K562 (cell line): ENCODE data around the gene HEATR1. TPM values are rescaled to one million over a fixed set of nuclear protein-coding genes. Genes with fewer than 3 reads are reported as not detected.

ENCODE experiments used
- ADNP ChIP-seq: fragments of 200-800 bp; sonication (Bioruptor generic); IDR thresholded peaks from 2 replicates; pipeline ENCODE4 v1.6.1; 2016; ENCODE audit warnings: missing genetic modification characterization, missing compliant biosample characterization
- ETS1 ChIP-seq: conservative IDR thresholded peaks from 2 replicates; pipeline ENCODE4 v1.6.1; 2011; ENCODE audit warnings: low read depth, mild to moderate bottlenecking, low read length; ENCODE audit not compliant: control insufficient read depth
- FOXJ2 ChIP-seq: fragments of 200-800 bp; sonication (Bioruptor generic); IDR thresholded peaks from 2 replicates; pipeline ENCODE4 v1.6.1; 2016; ENCODE audit warnings: missing genetic modification characterization, missing compliant biosample characterization
- KAT7 ChIP-seq: sonication (generic); formaldehyde crosslinking; IDR thresholded peaks from 2 replicates; pipeline ENCODE4 v1.8.0; 2022; ENCODE audit warnings: missing genetic modification reagents, mild to moderate bottlenecking, borderline replicate concordance
- MAX ChIP-seq: sonication (generic); formaldehyde crosslinking; IDR thresholded peaks from 2 replicates; pipeline ENCODE4 v1.9.0; 2022; ENCODE audit warnings: mild to moderate bottlenecking, missing genetic modification reagents
- TBP ChIP-seq: optimal IDR thresholded peaks from 2 replicates; pipeline ENCODE3; 2011; ENCODE audit warnings: low read depth, low read length, improper control_type of control experiment
- TFAP4 ChIP-seq: sonication (generic); formaldehyde crosslinking; IDR thresholded peaks from 2 replicates; pipeline ENCODE4 v1.8.0; 2022; ENCODE audit warnings: missing genetic modification reagents, mild to moderate bottlenecking, moderate library complexity, borderline replicate concordance
- ZNF316 ChIP-seq: fragments of 450-650 bp; IDR thresholded peaks from 2 replicates; pipeline ENCODE4 v1.6.1; 2016
- ZNF41 ChIP-seq: fragments of 250-450 bp; sonication (Bioruptor Pico); conservative IDR thresholded peaks from 2 replicates; pipeline ENCODE4 v1.4.0; 2020; ENCODE audit warnings: mild to moderate bottlenecking
- polyA plus RNA-seq, 8 experiments: library from polyadenylated mRNA; depleted of rRNA in 4 of 8; stranded (reverse) in 5 of 8; unstranded in 3 of 8; fragments of >200 nt; fragmentation: Nextera tagmentation in 2 of 8; fragmentation: Illumina TruSeq in 1 of 8; extraction: Ambion mirVana in 2 of 8; extraction: Trizol in 1 of 8; gene quantifications; 2 replicates each; pipeline versions ENCODE4 v1.2.1 to v1.2.3, GENCODE V29; 2011 to 2014; ENCODE audit warnings: inconsistent platforms in 1 of 8, missing spikeins in 1 of 8
- total RNA-seq, 7 experiments: library from RNA; depleted of rRNA in 6 of 7; stranded (reverse); fragments of >200 nt in 6 of 7; fragmentation: Illumina TruSeq in 2 of 7; extraction: Trizol in 2 of 7; gene quantifications; 2 replicates each; pipeline versions ENCODE4 v1.2.1 to v1.2.3, GENCODE V29; 2011 to 2021; ENCODE audit warnings: low replicate concordance in 1 of 7
- TF ChIP-seq, protein P1 (sequence below): fragments of 450-650 bp; IDR thresholded peaks from 2 replicates; pipeline ENCODE4 v1.6.1; 2016; ENCODE audit warnings: mild to moderate bottlenecking, moderate library complexity

Gene HEATR1
- total and polyA plus RNA-seq, 9 of the 15 experiments (the other 6 are each of a cell fraction or from before 2014, with no cell fraction given) = 28.3 to 108 (median 50.9) TPM

GRCh38 chr1:236603991-236604904, at the start of gene HEATR1 (continued):
- TF ChIP-seq ZNF41 (CRISPR knock-in tag) = 0 out of 2 replicates have a peak, but pooled peaks have one; percentile 56
- TF ChIP-seq TBP = peak; percentile 86
- TF ChIP-seq FOXJ2 (tag) = peak; percentile 63; the same call in 1 of the 2 replicates
- TF ChIP-seq ZNF316 = no peak
- peak; percentile 84; the same call in 1 of the 2 replicates for TF ChIP-seq KAT7 (CRISPR knock-in tag)
- TF ChIP-seq MAX (CRISPR knock-in tag) = peak; percentile 94
- TF ChIP-seq TFAP4 (CRISPR knock-in tag) = peak; percentile 89
- peak; percentile 89 for TF ChIP-seq ETS1
- TF ChIP-seq, protein P1, sequence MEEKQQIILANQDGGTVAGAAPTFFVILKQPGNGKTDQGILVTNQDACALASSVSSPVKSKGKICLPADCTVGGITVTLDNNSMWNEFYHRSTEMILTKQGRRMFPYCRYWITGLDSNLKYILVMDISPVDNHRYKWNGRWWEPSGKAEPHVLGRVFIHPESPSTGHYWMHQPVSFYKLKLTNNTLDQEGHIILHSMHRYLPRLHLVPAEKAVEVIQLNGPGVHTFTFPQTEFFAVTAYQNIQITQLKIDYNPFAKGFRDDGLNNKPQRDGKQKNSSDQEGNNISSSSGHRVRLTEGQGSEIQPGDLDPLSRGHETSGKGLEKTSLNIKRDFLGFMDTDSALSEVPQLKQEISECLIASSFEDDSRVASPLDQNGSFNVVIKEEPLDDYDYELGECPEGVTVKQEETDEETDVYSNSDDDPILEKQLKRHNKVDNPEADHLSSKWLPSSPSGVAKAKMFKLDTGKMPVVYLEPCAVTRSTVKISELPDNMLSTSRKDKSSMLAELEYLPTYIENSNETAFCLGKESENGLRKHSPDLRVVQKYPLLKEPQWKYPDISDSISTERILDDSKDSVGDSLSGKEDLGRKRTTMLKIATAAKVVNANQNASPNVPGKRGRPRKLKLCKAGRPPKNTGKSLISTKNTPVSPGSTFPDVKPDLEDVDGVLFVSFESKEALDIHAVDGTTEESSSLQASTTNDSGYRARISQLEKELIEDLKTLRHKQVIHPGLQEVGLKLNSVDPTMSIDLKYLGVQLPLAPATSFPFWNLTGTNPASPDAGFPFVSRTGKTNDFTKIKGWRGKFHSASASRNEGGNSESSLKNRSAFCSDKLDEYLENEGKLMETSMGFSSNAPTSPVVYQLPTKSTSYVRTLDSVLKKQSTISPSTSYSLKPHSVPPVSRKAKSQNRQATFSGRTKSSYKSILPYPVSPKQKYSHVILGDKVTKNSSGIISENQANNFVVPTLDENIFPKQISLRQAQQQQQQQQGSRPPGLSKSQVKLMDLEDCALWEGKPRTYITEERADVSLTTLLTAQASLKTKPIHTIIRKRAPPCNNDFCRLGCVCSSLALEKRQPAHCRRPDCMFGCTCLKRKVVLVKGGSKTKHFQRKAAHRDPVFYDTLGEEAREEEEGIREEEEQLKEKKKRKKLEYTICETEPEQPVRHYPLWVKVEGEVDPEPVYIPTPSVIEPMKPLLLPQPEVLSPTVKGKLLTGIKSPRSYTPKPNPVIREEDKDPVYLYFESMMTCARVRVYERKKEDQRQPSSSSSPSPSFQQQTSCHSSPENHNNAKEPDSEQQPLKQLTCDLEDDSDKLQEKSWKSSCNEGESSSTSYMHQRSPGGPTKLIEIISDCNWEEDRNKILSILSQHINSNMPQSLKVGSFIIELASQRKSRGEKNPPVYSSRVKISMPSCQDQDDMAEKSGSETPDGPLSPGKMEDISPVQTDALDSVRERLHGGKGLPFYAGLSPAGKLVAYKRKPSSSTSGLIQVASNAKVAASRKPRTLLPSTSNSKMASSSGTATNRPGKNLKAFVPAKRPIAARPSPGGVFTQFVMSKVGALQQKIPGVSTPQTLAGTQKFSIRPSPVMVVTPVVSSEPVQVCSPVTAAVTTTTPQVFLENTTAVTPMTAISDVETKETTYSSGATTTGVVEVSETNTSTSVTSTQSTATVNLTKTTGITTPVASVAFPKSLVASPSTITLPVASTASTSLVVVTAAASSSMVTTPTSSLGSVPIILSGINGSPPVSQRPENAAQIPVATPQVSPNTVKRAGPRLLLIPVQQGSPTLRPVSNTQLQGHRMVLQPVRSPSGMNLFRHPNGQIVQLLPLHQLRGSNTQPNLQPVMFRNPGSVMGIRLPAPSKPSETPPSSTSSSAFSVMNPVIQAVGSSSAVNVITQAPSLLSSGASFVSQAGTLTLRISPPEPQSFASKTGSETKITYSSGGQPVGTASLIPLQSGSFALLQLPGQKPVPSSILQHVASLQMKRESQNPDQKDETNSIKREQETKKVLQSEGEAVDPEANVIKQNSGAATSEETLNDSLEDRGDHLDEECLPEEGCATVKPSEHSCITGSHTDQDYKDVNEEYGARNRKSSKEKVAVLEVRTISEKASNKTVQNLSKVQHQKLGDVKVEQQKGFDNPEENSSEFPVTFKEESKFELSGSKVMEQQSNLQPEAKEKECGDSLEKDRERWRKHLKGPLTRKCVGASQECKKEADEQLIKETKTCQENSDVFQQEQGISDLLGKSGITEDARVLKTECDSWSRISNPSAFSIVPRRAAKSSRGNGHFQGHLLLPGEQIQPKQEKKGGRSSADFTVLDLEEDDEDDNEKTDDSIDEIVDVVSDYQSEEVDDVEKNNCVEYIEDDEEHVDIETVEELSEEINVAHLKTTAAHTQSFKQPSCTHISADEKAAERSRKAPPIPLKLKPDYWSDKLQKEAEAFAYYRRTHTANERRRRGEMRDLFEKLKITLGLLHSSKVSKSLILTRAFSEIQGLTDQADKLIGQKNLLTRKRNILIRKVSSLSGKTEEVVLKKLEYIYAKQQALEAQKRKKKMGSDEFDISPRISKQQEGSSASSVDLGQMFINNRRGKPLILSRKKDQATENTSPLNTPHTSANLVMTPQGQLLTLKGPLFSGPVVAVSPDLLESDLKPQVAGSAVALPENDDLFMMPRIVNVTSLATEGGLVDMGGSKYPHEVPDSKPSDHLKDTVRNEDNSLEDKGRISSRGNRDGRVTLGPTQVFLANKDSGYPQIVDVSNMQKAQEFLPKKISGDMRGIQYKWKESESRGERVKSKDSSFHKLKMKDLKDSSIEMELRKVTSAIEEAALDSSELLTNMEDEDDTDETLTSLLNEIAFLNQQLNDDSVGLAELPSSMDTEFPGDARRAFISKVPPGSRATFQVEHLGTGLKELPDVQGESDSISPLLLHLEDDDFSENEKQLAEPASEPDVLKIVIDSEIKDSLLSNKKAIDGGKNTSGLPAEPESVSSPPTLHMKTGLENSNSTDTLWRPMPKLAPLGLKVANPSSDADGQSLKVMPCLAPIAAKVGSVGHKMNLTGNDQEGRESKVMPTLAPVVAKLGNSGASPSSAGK = peak; percentile 91
- TF ChIP-seq ADNP (tag) = peak; percentile 88; the same call in 1 of the 2 replicates
